Measurements from ENCODE around the gene PRODH2. TPM values are rescaled to one million over a fixed set of nuclear protein-coding genes. Genes with fewer than 3 reads are reported as not detected.
"Not testable (repeated sequence)": the region's sequence is repeated elsewhere in the genome, so short reads cannot be mapped to it uniquely, and the experiment has no call there.

Gene PRODH2
- total RNA-seq, 2 experiments from 2014 or later: not detected

DNA sequence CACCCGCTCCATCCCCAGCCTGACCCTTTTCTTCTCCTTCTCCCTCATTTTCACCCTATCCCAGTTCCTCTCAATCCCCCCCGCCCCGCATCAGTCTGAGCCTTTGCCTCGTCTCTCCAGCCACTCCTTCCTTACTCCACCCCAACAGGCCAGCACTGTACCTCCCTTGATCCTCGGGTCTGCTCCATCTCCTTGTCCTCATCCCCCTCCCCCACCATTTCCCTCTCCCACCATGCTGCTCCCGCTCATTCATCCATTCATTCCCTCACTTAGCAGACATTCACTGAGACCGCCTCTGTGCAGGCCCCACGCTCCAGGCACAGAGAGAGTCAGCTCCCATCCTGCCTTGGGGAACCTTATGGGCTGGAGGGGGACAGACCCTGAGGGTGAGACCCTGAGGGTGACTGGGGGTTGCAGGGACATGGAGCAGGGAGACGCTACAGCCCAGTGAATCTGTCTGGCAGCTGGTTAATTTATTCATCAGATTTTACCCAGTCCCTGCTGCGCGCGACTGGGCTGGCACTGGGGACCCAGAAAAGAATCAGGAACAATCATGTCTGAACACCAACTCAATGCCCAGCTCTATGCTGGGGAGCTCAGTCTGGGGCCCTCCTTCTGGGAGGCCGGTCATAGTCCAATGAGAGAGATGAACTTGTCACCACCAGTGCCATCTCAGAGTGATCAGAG lies 36.4 kb downstream of the PRODH2 start:
- no peaks in the 10 kb centered on the region for H3K9me3 Mint-ChIP-seq (ENCODE audit: low read depth)
- CTCF ChIA-PET: interaction anchor here (1.1 to 1.3 kb wide), 2 partner anchors 43 to 82 kb away, joined by 3 read pairs; no protein-coding TSS in a partner anchor
- no peaks in the 10 kb centered on the region for H3K27me3 Mint-ChIP-seq
- peak overlapping the region; percentile 83 for H3K4me3 Mint-ChIP-seq
- peaks cover 21% of the 10 kb centered on the region for H3K4me1 Mint-ChIP-seq
- DNase-seq (no peak), ATAC-seq (no peak)
- H3K27ac Mint-ChIP-seq: peak overlapping the region; percentile 75
- H3K36me3 Mint-ChIP-seq: peaks cover 2% of the 10 kb centered on the region

DNA sequence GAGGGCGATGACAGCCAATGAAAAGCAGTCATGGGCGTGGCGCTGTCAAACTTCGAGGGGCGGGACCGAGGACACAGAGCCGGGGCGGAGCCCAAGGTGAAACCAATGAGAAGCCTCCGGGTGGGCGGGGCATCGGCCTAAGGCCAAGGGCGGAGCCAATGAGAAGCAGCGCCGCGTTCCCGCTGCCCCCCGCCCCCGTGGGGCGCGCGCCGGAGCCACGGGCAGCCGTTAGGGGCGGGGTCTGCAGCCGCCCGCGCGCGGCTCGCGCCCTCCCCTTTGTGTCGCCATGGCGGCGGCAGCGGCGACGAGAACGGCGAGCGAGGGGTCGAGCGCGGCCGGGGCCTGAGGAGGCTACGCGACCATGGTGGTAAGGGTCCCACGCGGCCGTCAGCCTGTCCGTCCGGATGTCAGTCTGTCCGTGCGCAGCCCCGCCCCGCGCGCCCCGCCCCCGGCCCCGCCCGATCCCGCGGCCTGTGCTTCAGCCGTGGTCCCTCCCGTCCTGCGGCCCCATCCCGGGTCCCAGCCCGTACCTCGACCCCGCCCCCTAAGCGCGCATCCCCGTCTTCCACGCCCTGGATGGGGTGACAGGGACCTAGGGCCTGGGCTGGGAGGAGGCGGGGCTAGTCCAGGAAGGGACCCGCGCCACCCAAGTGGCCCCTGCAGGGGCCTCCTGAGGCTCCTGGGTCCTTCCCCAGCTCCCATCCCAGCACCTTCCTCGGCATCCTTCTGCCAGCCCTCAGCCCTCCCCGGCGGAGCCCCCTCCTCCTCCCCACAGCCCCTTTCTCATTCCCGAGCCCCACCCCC lies 37.1 kb downstream of the PRODH2 start, which contains the start of gene ARHGAP33:
Gene ARHGAP33, plus strand, starts transcription at position 267 of the 804 bp plus-strand sequence. Its CDS starts 95 bp downstream, at position 362.
- ATAC-seq (peak; percentile 97), DNase-seq (peak; percentile 100)
- Mint-ChIP-seq H3K27ac (peak within 1 kb of the TSS; percentile 75), H3K36me3 (peaks cover 4% of the 10 kb centered on the region), H3K9me3 (ENCODE audit: low read depth) (no peaks in the 10 kb centered on the region), H3K27me3 (no peaks in the 10 kb centered on the region), H3K4me3 (peak within 1 kb of the TSS; percentile 83), H3K4me1 (peaks cover 21% of the 10 kb centered on the region)
- CTCF ChIA-PET: interaction anchor here (1.3 kb wide), 1 partner anchor 81 kb away, joined by 3 read pairs; no protein-coding TSS in a partner anchor

DNA sequence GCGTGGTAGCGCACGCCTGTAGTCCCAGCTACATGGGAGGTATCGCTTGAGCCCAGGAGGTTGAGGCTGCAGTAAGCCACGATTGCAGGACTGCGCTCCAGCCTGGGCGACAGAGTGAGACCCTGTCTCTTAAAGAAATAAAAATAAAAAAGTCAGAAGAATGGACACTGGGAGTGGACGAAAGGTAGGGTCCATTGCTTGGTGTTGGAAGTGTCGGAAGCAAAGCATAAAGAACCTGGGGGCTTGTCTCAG lies 37.7 kb downstream of the PRODH2 start:
- H3K4me1 Mint-ChIP-seq: peaks cover 21% of the 10 kb centered on the region
- DNase-seq: no peak
- ATAC-seq: no peak
- CTCF ChIA-PET: no interaction called here
- H3K36me3 Mint-ChIP-seq: peaks cover 5% of the 10 kb centered on the region
- peak overlapping the region; percentile 56 for H3K27ac Mint-ChIP-seq
- peak overlapping the region; percentile 83 for H3K4me3 Mint-ChIP-seq
- no peaks in the 10 kb centered on the region for H3K27me3 Mint-ChIP-seq
- H3K9me3 Mint-ChIP-seq (ENCODE audit: low read depth): no peaks in the 10 kb centered on the region

DNA sequence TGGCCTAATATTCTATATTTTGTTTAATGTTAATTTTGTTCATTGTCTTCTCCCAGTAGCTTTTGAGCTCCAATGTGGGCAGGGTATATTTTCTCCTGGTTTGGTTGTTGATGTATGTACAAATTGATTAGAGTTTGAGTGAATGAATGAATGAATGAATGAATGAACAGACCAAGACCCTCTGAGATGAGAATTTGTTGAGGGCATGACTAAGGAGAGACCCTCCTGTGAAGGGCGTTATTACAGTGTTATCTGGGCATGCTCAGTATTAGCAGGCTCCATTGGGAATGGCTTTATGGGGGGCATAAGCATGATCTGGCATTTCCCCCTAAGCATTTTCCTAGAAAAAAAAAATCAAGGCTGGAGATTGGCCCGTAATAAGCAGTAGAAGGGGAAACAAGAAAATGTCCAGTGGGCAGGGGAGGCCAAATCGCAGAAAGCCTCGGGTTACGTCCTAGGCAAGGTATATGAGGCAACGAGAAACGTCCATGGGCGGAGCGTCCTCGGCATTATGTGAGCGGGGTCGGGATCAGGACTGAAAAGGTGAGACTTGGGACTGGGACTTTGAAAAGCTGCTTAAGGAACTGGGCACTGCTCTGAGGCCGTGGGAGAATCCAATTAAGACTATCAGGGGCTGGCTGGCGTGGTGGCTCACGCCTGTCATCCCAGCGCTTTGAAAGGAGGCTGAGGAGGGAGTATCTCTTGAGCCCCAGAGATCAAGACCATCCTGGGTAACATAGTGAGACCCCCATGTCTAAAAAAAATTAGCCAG lies 38.2 kb downstream of the PRODH2 start:
- Mint-ChIP-seq H3K27ac (no peak overlapping the region), H3K27me3 (no peaks in the 10 kb centered on the region), H3K36me3 (peaks cover 5% of the 10 kb centered on the region), H3K4me1 (peaks cover 21% of the 10 kb centered on the region), H3K4me3 (peak overlapping the region; percentile 83), H3K9me3 (ENCODE audit: low read depth) (no peaks in the 10 kb centered on the region)
- peak; percentile 40 for DNase-seq
- no peak for ATAC-seq
- CTCF ChIA-PET: no interaction called here

DNA sequence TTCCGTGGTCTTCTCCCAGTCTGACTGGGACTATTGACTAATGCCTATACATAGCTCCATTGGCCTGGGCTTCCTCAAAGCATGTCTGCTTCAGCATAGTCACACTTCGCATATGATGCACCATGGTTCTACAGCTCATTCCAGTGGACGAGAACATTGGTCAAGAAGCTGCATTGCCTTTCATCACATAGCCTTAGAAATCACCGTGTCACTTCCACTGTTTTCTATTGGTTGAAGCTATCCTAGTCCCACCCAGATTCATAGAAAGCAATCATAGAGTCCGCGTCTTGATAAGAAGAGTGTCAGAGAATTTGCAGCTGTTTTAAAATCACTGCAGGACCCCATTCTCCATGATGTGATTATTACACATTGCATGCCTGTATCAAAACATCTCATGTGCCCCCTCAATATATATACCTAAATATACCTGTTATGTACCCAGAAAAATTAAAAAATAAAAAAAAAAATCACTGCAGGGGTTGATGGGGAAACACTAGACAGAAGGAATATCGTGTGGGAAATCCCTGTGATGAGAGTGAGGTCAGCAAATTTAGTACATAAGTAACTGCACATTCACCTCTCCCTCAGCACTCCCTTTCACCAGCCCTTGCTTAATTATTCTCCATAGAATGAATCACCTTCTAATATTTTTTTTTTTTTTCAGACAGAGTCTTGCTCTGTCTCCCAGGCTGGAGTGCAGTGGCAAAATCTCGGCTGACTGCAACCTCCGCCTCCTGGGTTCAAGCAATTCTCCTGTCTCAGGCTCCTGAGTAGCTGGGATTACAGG lies 39.4 kb downstream of the PRODH2 start:
- H3K27me3 Mint-ChIP-seq: no peaks in the 10 kb centered on the region
- CTCF ChIA-PET: interaction anchor here (0.9 to 1.5 kb wide), 3 partner anchors 47 to 241 kb away, joined by 3 read pairs; partner anchors contain the start of gene ALKBH6
- H3K9me3 Mint-ChIP-seq (ENCODE audit: low read depth): no peaks in the 10 kb centered on the region
- no peak for DNase-seq
- peaks cover 21% of the 10 kb centered on the region for H3K4me1 Mint-ChIP-seq
- no peak for ATAC-seq
- H3K4me3 Mint-ChIP-seq: no peak overlapping the region
- no peak overlapping the region for H3K27ac Mint-ChIP-seq
- peaks cover 9% of the 10 kb centered on the region for H3K36me3 Mint-ChIP-seq

DNA sequence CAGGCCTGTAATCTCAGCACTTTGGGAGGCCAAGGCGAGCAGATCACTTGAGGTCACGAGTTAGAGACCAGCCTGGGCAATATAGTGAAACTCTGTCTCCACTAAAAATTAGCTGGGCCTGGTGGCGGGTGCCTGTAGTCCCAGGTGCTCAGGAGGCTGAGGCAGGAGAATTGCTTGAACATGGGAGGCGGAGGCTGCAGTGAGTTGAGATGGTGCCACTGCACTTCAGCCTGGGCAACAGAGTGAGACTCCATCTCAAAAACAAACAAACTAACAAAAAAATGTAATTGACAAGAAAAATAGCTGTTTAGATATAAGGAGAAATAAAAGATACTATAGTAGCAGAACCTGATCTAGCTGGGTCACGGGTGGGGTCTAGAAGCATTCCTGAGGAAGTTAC lies 40.3 kb downstream of the PRODH2 start:
- DNase-seq; H3K36me3 Mint-ChIP-seq; H3K9me3 Mint-ChIP-seq (ENCODE audit: low read depth); H3K27me3 Mint-ChIP-seq; ATAC-seq; H3K27ac Mint-ChIP-seq; H3K4me3 Mint-ChIP-seq: not testable (repeated sequence)
- H3K4me1 Mint-ChIP-seq: peaks cover 21% of the 10 kb centered on the region
- CTCF ChIA-PET: interaction anchor here (1.4 to 1.5 kb wide), 2 partner anchors 48 to 242 kb away, joined by 3 read pairs; partner anchors contain the start of gene ALKBH6

DNA sequence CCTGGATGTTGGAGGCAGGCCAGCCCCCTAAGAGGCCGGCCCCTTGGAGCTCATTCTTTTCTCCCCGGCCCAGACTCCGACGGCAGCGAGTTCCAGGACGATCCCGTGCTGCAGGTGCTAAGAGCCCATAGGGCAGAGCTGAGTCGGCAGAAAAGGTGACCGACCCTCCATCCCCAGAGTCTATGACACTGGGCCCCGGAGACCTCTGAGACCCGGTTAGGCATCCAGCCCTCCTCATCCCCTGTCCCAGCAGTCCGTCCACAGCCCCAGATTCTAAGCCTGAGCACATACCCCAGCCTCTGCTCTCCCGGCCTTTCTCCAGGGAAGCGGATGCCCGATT lies 44.6 kb downstream of the PRODH2 start:
- CTCF ChIA-PET: no interaction called here
- DNase-seq: peak; percentile 37
- Mint-ChIP-seq H3K4me1 (no peaks in the 10 kb centered on the region), H3K9me3 (ENCODE audit: low read depth) (no peaks in the 10 kb centered on the region), H3K27ac (no peak overlapping the region), H3K27me3 (no peaks in the 10 kb centered on the region), H3K4me3 (no peak overlapping the region), H3K36me3 (peaks cover 14% of the 10 kb centered on the region)
- ATAC-seq: no peak

DNA sequence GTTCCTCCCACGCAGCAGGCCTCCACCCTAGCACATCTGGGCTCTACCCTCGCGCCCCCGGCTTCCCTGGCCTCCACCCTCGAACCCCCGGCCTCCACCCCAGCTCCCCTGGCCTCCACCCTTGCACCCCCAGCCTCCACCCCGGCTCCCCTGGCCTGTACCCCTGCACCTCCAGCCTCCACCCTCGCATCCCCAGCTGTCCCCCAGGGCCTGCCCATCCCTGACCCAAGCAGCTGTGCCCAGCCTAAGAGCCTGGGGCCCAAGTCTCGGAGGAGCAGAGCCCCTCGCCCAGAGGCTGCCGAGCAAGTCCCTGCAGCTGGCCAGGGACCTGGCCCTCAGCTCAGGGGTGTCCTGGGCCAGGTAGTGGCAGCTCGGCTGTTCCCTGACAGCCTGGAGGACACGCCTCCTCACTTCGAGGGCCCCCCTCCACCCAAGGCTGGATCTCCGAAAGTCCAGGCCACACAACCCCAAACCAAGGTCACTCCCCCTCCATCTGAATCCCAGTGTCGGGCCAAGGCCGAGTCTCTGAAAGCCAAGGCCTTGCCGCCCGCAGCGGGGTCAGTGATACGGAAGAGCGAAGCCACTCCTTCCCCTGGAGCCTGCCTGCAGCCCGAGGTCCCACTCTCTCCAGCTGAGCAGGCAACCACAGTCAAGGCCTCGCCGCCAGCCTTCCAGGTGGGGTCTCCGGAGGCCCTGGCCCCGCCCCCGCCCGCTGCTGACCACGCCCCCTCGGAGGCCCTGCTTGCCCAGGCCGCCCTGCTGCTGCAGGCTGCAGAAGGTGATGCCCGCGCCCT lies 45.2 kb downstream of the PRODH2 start:
- ATAC-seq: no peak
- Mint-ChIP-seq H3K36me3 (peaks cover 14% of the 10 kb centered on the region), H3K4me1 (no peaks in the 10 kb centered on the region), H3K27ac (no peak overlapping the region), H3K4me3 (no peak overlapping the region), H3K27me3 (no peaks in the 10 kb centered on the region), H3K9me3 (ENCODE audit: low read depth) (no peaks in the 10 kb centered on the region)
- DNase-seq: peak; percentile 37
- CTCF ChIA-PET: no interaction called here

DNA sequence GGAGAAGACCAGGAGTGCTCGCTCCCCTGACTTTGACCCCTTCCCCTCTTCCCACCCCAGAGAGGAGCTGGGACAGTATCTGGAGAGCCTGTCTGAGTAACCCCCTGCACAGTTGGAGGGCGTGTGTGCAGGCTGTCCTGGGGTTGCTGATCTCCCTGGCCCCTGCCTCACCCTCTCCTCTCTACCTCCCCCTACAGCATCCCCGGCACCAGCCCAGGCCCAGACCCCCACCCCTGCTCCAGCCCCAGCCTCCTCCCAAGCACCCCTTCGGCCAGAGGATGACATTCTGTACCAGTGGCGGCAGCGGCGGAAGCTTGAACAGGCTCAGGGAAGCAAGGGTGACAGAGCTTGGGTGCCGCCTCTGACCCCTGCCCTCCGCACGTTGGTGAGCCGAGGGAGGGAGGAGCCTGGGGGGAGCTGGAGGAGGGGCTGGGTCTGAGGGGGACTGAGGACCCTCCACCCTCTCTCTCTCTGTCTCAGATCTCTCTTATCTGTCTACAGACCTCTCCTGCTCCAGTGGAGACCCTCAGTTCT lies 46.0 kb downstream of the PRODH2 start:
- Mint-ChIP-seq H3K4me1 (no peaks in the 10 kb centered on the region), H3K27ac (no peak overlapping the region), H3K36me3 (peaks cover 19% of the 10 kb centered on the region), H3K9me3 (ENCODE audit: low read depth) (no peaks in the 10 kb centered on the region), H3K27me3 (no peaks in the 10 kb centered on the region), H3K4me3 (no peak overlapping the region)
- DNase-seq (no peak), ATAC-seq (no peak)
- CTCF ChIA-PET: no interaction called here

DNA sequence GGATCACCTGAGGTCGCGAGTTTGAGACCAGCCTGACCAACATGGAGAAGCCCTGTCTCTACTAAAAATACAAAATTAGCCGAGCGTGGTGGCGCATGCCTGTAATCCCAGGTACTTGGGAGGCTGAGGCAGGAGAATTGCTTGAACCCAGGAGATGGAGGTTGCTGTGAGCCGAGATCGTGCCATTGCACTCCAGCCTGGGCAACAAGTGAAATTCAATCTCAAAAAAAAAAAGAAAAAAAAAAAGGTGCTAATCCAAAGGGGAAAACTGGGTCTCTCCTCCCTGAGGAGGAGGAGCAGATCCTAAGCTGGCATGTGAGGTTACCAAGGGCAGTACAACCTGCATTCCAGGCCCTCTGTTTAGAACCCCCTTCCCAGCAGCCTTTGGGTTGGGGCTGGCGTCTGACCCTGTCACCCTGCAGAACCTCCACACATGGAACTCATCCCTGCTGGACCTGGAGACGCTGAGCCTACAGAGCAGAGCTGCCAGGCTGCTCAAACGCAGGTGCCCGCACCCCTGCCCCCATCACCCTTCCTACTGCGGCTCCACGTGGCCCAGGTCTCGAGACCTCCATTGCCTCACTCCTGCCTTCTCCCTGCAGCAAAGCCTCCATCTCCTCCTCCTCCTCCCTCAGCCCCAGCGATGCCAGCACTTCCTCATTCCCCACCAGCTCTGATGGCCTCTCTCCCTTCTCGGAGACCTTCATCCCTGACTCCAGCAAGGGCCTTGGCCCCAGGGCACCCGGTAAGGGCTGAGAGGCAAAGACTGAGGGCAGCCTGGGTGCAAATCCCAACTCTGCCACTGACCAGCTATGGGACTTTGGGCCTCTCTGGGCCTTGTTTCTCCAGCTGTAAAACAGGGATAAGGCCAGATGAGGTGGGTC lies 48.0 kb downstream of the PRODH2 start:
- Mint-ChIP-seq H3K27ac (peak overlapping the region; percentile 40), H3K9me3 (ENCODE audit: low read depth) (no peaks in the 10 kb centered on the region), H3K36me3 (peaks cover 28% of the 10 kb centered on the region), H3K4me3 (no peak overlapping the region), H3K27me3 (no peaks in the 10 kb centered on the region), H3K4me1 (peaks cover 3% of the 10 kb centered on the region)
- ATAC-seq (no peak), DNase-seq (no peak)
- CTCF ChIA-PET: no interaction called here

DNA sequence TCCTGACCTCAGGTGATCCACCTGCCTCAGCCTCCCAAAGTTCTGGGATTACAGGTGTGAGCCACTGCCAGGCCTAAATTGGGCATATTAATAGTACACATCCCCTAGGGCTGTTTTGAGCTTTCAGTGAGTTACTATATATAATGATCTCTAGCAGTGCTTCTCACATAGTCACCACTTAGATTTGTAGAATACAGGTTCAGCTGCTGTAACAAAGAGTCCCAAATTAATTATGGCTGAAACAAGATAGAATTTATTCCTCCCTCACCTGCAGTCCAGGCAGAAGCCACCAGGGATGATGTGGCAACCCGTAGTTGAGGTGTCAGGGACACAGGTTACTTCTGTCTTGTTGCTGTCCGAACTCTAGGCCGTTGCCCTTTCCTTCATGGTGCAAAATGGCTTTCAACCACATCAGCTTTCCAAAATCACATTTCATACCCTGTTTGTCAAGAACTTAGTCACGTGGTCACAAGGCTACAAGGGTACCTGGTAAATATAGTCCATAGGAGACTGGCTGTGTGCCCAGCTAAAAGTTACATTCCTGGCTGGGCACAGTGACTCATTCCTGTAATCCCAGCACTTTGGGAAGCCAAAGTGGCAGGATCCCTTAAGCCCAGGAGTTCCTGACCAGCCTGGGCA lies 51.8 kb downstream of the PRODH2 start:
- Mint-ChIP-seq H3K4me1 (peaks cover 28% of the 10 kb centered on the region), H3K9me3 (ENCODE audit: low read depth) (no peaks in the 10 kb centered on the region), H3K4me3 (no peak overlapping the region), H3K36me3 (peaks cover 34% of the 10 kb centered on the region), H3K27ac (no peak overlapping the region), H3K27me3 (no peaks in the 10 kb centered on the region)
- no peak for DNase-seq
- no peak for ATAC-seq
- CTCF ChIA-PET: interaction anchor here (0.7 to 1.4 kb wide), 4 partner anchors 16 to 68 kb away, joined by 3 to 5 read pairs (median 4); partner anchors contain the start of genes PSENEN and U2AF1L4
